Left ventricle myocardium superior (tissue), 1 donor: Measurements from ENCODE around the gene ST3GAL2. TPM values are rescaled to one million over a fixed set of nuclear protein-coding genes. Genes with fewer than 3 reads are reported as not detected.

Source experiments
- ATAC-seq: fragments of 200-7000 bp; cut with Tn5 transposase; one replicate; pipeline ENCODE4 v1.9.1; 2020; ENCODE audit warnings: mild to moderate bottlenecking, moderate library complexity
- DNase-seq: peaks from one replicate; pipeline ENCODE4 v3.0.0-alpha.2; 2020
- intact Hi-C: fragments of 100-400 bp; cut with micrococcal nuclease; formaldehyde crosslinking; loops from one replicate; pipeline ENCODE4 v1.11.0; 2022
- total RNA-seq: library from RNA; stranded (reverse); fragmentation: NEBNext Ultra II Directional; extraction: Animal tissue kit (Norgen Biotek cat#: 25700); gene quantifications from one replicate; pipeline ENCODE4 v1.2.1, GENCODE V29; 2021
- donor health status: DM: no; HTN: yes; CAD: no; lungs with severe emphysema.

Gene ST3GAL2
- total RNA-seq, 1 donor from 2014 or later: 19.0 TPM

DNA sequence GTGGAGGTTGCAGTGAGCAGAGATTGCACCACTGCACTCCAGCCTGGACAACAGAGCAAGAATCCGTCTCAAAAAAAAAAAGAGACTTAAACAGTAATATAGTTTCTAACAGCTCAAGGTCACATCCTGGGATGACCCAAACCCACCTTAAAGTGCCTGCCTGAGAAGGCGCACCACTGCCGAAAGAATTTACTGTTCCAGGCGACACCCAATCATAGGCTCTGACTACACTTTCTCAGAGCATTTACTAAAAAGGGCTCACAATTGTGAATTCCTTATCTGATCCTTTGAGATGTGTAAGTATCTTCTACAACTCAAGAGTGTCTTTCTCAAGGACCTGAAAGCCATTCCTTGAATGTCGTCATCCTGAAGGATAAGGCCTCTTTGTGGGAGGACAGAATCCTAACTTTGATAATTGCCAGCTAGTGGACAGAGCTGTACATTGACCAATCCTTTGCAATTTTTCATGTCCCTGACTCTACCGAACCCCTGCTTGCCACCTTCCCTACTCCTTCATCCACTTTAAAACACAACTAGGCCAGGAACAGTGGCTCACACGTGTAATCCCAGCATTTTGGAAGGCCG, 2.6 kb upstream of the ST3GAL2 start:
- no peak for ATAC-seq
- intact Hi-C loops: loop anchor here (10.0 kb wide), 1 partner anchor 47 kb away; no protein-coding TSS in a partner anchor
- no peak for DNase-seq

DNA sequence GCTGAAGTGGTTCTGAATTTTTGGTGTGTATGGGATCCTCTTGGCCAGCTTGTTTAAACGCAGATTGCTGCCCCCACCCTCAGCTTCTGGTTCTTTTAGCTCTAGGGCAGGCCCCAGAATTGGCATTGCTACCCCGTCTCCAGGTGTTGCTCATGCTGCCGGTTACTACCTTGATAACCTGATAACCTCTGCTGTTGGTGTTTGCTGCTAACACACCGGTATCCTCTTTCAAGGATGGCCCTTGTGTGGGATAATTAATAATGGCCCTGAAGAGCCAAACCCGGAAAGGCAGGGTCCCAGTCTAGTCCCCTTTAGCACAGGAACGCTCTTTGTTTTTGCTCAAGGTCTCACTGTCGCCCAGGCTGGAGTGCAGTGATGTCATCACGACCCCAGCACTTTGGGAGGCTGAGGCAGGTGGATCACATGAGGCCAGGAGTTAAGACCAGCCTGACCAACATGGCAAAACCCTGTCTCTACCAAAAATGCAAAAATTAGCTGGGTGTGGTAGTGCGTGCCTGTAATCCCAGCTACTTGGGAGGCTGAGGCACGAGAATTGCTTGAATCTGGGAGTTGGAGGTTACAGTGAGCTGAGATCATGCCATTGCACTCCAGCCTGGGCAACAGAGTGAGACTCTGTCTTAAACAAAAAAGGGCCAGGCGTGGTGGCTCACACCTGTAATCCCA, 1.3 kb upstream of the ST3GAL2 start:
- intact Hi-C loops: loop anchor here (10.0 kb wide), 1 partner anchor 45 kb away; no protein-coding TSS in a partner anchor
- DNase-seq (no peak), ATAC-seq (no peak)

DNA sequence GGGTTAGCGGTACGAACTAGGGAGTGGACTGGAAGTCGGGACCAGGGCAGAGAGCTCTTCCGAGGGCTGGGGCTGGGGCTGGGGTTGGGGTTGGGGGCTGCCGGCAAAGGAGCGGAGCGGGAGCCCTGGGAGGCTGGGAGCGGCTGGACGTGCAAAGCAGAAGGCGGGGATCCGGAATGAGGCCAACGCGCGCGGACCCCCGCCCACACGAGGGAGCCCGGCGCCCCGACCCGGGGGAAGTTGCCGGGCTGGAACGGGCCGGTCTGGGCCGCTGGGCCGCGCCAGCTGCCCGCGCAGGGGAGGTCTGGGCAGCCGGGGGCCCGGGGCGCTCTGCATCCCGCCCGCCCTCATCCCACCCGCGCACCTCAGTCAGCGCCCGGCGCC, 323 bp downstream of the ST3GAL2 start:
- ATAC-seq (peak; percentile 11), DNase-seq (peak; percentile 63)
- intact Hi-C loops: no loop called here

DNA sequence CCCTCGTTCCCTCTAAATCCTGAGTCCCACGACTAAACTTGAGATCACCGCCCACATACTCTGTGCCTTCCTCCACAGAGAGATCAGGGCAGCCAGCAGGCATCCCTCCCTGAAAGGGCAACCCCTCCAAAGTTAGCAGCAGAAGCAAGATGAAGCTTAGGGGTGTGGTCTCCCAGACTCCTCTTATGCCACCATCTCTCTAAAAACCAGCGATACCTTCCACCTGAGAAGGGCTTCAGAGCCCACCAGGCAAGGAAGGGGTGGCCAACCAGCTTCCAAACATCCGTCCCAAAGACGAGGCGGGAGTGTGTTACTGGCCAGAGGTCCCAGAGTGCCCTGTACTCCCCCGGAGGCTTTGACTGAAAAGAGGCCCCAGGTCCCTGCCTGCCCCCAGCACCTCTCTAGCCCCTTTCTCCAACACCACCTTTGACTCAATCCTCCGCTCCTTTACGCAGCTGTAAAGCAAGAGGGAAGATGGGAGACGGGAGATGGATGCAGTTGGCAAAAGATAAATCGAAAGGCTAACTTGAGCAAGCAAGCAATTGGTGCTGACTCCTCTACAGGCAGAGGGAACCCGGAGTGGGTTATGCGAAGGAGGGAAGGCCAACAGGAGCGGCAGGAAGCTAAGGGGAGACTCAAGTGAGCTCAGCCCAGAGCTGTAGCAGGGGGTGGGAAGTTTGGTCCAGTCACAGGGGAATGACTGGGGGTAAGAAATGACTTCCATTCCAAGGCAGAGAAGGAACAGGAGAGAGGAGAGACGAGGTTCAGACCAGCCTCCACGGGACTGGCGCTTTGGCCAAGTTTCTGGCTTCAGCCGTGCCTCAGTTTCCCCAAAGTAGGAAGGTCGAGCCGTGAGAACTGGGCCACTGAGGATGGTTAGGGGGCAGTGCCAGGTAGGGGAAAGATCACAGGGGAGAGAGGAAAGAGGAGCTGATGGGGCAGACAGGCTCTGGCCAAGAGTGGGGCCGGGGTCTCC, 1.0 kb downstream of the ST3GAL2 start:
- no peak for ATAC-seq
- intact Hi-C loops: no loop called here

DNA sequence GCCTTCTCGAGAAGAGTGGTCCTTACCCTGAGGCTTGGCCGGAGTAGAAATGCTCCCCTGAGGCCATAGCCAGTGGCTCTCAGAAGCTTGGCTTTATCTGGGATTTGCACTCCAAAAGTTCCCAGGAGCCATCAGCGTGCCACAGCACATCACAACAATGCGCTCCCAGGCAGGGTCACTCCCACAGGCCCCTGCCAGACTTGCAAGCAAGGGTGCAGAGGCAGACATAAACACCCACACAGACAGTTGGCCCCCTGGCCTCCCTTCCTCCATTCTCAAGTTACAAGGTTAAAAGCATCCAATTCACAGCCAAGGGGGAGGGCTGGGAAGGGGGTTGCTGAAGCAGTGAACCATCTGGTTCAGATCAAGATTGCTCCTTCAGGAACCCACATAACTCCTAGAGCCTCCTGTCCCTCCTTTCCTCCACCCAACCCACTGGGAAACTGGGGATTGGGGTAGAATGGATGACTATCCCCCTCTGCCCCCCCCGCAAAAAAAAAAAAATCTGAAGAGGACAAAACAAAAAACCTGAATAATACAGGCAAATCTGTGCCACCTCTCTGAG, 1.8 kb downstream of the ST3GAL2 start:
- intact Hi-C loops: no loop called here
- ATAC-seq (no peak), DNase-seq (no peak)

More for the DNA sequence above, 1.0 kb downstream of the ST3GAL2 start:
- DNase-seq: no peak

DNA sequence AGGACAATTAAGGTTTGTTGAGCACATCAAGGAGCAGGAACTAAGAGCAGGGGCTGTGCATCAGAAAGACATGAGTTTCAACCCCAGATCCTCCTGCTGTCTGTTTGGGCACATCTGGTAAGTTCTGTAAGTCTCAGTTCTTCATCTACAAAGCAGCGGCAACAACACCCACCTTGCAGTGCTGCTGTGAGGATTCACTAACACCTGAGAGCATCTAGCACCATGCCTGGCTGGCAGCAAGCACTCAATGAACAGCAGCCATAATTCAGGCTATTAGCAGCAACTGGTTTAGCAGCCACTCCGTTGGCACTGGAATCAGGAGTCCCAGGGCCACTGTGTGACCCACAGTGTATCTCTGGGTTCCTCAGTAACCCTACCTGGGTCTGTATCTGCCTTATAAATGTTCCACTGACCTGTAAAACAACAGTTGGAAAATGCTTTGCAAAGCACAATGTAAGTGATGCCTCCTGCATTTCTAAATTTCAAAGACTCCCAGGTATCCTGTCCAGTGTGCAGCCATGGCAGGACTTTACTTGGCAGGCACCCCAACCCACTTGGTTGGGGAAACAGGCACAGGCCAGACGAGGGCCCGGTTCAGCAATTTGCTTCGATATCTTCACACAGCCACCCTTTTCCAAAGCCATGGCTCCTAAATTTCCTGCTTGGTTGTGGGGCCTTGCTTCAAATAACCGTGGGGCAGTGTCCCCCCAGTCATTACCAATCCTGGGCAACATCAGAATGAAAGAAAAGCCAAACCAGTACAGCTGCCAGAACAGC, 4.2 kb downstream of the ST3GAL2 start:
- ATAC-seq (no peak), DNase-seq (no peak)
- intact Hi-C loops: no loop called here

DNA sequence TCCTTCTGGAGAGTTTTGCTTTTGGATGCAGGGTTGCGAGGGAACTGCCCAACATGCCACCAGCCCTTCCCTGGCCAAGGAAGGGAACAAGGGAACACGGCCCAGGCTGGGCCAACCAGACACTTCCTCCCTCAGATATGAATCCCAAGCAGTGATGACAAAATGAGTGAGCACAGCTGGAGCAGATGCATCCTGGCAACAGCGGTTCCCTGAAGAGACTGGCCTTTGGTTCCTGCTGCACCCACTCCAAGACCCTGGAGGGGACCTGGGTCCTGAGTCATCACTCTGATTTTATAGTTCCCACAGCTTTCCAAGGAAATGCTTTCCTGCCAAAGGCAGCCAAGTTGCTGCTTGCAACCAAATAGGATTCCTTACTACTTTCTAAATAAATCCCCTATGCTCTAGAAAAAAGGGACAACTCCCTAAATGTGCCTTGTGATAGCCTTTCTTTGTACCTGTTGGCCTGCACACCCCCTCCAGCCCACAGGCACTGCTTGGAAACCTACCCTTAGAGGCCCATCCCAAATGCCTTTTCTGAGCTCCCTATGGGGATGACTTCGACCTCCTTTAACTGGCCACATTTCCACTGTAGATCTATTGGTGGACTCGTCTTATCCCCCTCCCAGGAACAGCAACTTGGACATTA, 5.3 kb downstream of the ST3GAL2 start:
- peak; percentile 61 for ATAC-seq
- intact Hi-C loops: no loop called here
- peak; percentile 76 for DNase-seq

DNA sequence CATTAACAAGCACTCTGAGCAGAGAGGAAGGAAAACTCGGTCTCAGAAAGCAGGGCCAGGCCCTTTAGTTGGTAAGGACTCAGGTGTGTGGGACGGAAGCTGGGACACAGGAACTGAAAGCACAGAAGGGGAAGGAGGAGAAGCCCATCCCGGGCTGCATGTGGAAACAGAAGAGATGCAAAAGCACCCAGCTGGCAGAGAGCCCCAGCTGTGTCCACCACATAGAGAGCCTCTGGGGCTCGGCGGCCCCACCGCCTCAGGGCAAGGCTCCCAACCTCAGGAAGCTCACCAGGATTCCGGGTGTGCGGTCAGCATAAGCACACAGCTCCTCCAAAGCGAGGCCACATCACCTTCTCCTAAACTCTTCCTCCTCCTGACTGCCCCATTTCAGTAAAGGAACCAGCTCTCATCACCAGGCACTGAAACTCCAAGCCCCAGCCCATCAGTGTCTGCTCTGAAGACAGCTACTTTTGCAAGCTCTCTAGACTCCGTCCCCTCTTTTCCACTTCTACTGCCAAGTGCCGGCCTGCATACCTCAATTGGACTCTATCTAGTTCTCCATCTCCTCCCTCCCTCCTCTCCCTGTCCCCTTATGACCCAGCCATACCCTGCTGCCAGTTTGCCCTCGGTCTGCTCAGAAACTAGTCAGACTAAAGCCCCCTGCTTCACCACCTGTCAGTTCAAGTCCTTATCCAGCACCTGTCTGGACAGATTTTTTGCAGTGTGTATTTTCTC, 6.0 kb downstream of the ST3GAL2 start:
- ATAC-seq (peak; percentile 3), DNase-seq (peak; percentile 68)
- intact Hi-C loops: no loop called here

DNA sequence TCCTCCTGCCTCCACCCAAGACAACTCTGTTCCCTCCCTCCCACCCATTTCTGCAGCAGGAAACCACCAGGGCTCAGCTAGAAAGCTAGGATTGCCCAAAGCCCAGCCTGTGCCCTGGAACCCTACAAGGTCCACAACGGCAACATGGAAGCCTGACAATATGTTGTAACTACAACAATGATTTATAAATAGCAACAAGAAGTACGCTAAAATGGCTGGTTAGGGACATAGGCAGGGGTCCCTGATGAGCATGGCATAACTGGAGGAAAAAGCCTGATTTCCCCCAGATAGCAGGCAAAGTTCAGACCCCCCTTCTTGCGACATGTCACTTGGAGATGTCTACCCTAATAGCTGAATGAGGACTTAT, 6.6 kb downstream of the ST3GAL2 start:
- no peak for ATAC-seq
- no peak for DNase-seq
- intact Hi-C loops: no loop called here

DNA sequence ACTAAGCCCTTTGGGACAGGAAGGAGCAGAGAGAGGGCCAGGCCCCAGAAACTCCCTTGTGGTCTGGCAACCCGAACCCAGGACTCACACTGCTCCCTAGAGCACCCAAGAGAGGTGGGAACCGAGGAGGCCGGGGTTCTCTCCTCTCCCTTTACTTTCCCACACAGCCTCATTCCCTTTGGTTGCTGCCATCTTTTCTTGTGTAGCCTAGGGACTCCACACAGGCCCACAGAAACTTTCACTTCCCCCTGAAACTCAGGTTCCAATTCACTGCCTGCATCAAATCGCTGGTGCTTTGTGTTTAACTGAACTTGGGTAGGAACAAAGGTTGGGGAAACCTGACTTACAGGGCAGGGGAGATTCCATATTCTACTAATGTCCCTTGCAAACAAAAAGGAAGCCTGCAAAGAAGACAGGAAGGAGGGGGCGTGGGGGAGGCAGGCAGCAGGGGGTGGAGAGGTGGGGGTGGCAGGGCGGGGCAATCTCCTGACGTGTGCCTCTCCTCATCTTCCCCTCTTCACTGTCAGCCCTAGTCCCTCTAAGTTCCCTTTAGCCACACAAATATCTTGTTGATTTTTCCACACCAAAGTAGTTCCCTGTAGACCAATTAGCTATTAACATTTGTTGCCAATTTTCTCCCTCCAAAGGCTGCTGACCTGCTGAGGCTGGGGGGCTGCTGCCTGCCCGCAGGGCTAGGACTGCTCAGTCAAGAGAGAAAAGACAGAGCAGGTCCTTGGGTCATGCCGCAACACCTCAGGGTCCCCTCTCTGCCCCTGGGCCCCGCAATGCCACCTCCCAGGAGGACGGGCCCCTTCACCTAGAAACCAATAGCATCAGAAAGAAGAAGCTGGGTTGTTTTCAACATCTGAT, 8.0 kb downstream of the ST3GAL2 start:
- no peak for DNase-seq
- intact Hi-C loops: no loop called here
- no peak for ATAC-seq

DNA sequence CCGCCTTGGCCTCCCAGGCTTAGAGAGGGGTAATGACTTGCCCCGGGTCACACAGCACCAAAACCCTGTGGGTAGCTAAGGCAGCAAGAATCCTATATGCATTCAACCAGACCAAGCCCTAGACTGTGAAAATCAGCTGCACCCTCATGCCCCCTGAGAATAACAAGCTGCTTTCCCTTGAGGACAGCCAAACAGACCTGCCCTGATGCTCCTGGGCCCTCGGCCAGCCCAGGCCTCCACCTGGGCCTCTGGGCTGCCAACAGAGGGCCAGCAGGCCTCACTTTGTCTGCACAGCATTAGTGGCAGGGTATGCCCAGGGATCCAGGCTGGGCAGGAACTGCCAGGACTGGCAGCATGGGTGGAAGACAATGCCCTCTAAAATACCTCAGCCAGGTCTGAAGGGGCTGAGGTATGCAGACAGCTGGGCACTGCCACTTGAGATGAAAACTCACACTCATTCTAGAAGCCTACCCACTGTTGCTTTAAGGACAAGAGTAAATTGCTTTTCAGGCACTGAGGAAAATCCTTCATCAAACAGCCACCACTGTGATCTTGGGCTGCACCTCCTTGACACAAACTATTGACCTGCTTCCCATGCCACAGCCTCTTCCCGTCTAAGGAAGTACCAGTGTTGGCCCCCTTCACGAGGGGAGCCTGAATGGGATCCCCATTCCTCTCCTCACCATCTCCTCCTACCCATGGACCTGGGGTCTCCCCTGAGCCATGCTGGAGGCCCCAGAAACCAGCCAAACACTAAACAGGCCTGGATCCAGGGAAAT, 8.8 kb downstream of the ST3GAL2 start:
- ATAC-seq: no peak
- intact Hi-C loops: no loop called here
- DNase-seq: no peak

DNA sequence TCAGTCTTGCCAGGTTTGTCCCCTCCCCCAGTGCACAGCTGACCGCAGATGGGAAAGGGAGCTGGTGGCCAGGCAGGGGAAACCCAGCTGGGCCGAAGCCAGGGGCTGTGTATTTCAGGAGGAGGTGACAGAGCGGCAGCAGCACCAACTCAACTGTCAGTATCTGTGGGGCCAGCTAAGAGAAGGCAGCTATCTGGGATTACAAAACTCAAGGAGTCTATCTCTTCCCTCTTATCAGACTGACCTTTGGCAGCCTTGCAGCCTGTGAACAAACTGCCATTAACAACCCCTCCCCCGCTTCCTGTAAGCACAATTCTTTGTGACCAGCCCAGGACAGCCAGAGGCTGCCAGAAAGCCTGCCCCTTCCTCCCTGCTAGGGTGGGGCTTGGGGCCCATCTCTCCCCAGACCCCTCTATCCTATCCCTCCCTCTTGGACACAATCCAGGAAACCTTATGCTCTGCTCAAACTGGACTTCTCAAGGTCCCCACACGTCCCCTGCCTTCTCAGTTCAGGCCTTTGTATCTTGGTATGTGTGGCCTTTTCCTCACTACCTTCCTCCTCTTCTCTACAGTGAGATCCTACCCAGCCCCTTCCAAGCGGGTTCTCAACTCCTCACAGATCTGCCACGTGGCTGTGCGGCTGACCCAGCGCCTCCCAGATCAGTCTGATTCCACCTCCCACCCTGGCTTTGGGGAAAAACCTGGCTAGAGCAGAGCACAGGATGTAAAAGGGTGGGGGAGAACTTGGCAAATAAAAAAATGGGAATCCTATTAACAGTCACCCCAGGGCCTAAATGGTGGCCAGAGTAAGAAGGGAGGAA, 10.5 kb downstream of the ST3GAL2 start:
- DNase-seq (peak; percentile 98), ATAC-seq (peak; percentile 92)
- intact Hi-C loops: no loop called here

DNA sequence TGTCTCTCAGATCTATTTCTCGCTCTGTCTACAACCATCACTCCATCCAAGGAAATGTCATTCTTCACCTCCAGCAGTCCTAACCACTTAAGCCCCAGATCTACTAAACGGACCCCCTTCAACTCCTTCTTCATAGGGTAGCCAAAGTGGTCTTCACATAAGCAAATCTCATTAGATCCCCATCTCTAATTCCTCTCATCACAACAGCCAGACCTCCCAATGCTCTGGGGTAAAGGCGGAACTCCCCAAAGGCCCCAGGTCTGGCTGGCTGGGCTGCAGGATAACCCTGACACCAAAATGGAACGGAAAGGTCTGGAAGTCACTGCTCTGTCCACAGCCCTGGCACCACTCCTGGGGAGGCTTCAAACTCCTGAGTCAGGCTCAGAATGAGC, 11.1 kb downstream of the ST3GAL2 start:
- no peak for ATAC-seq
- DNase-seq: no peak
- intact Hi-C loops: no loop called here

DNA sequence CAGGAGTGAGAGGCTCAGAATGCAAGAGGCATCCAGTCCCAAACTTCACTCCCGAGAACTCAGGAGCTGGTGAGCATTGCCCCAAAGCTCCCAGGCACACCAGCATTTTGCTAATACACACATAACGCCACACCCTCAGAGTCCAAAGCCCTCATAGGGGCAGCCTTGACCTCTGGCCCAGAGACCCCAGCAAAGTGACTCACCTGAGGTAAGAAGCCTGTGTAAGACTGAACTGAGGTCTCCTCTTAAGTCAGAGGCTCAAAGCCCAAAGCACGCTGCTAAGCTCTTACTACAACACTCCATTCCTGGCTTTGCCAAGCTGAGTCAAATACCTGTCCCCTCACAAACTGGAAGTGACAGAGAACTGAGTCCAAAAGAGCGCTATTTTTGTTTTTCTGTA, 16.4 kb downstream of the ST3GAL2 start:
- DNase-seq (no peak), ATAC-seq (no peak)
- intact Hi-C loops: no loop called here
